HG02884 (cell line): ENCODE data around the gene CORO2B.

ENCODE experiments used
- ATAC-seq: cut with Tn5 transposase; IDR thresholded peaks from one replicate; pipeline ENCODE4 v1.9.1; 2021; ENCODE audit warnings: mild to moderate bottlenecking, moderate library complexity; ENCODE audit not compliant: unreplicated experiment

CORO2B gene

DNA sequence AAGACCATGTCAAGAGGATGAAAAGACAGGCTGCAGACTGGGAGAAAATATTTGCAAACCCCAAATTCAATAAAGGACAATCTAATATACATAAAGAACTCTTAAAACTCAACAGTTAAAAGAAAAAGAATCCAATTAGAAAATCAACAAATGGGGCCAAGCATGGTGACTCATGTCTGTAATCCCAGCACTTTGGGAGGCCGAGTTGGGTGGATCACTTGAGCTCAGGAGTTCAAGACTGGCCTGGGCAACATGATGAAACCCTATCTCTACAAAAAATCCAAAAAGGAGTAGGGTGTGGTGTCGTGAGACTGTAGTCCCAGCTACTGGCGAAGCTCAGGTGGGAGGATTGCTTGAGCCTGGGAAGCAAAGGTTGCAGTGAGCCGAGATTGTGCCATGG, 184.3 kb downstream of the CORO2B start:
- no peak for ATAC-seq

DNA sequence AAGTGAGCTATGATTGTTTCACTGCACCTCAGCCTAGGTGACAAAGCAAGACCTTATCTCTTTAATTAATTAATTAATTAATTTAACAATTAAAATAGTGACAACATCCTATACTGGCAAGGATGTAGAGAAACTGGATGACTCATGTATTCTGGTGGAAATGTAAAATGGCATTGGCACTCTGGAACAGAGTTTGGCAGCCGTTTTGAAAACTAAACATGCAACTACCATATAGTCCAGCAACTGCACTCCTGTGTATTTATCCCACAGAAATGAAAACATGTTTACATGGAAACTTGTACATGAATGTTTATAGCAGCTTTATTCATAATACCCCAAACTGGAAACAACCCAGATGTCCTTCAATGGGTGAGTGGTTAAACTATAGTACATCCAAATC, 185.3 kb downstream of the CORO2B start:
- no peak for ATAC-seq

DNA sequence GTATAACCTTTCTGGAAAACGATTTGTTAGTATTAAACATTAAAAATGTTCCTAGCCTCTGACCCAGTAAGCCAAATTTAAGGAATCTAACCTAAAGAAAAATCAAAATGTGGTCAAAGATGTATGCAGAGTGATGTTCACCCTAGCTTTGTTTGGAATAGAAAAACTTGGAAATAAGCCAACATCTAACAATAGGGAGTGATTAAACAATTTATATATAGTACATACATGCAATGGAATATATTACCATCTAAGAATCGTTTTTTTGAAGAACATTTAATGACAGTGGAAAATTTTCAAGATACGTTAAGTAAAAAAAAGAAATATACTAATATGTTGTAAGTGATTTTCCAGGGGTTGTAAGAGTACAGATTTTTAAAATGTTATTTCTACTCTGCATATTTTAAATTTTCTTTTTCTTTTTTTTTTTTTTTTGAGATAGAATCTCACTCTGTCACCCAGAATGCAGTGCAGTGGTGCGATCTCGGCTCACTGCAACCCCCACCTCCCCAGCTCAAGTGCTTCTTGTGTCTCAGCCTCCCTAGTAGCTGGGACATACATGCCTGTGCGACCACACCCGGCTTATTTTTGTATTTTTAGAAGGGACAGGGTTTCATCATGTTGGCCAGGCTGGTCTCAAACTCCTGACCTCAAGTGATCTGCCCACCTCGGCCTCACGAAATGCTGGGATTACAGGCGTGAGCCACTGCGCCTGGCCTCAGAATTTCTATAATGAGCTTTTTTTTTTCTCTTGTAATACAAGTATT, 187.0 kb downstream of the CORO2B start:
- ATAC-seq: no peak

DNA sequence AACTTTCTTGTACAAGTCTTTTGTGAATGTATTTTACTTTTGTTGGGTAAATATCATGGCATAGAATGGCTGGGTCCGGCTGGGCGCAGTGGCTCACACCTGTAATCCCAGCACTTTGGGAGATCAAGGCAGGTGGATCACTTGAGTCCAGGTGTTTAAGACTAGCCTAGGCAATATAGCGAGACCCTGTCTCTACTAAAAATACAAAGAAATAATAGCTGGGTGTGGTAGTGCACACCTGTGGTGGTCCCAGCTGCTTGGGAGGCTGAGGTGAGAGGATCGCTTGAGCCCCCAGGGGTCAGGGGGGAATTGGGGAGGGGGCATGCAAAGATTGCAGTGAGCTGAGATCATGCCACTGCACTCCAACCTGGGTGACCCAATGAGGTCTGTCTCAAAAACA, 189.0 kb downstream of the CORO2B start:
- ATAC-seq: no peak

DNA sequence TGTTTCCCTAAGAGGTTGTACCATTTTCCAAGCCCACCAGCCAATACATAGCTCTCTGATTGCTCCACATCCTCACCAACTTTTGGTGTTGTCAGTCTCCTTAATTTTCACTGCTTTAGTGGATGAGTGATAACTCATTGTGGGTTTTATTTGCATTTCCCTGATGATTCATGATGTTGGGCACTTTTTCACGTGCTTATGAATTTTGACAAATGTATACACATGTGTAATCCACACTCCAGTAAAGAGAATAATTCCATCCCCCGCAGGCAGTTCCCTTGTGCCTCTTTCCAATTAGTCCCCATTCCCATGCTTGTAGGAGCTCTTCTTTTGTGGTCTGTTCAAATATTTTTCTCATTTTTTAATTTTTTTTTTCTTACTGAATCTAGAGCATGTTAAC, 189.5 kb downstream of the CORO2B start:
- ATAC-seq: no peak

DNA sequence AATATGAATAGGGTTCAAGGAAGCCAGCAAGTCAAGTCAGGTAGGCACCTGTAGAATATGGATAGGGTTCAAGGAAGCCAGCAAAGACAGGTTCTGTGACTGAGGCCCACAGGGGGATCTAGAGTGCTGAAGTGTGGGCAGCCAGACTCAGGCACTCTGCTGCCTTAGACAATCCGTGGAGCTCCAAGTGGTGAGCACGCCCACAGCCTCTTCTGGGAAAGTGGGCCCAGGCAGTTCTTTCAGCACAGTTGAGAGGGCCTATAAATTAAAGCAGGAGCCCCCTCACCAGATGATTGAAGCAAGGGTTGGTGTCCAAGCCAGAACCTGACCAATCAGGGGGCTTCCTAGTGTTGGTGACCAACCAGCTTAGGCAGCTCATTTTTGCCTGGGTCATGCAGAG, 190.9 kb downstream of the CORO2B start:
- no peak for ATAC-seq

DNA sequence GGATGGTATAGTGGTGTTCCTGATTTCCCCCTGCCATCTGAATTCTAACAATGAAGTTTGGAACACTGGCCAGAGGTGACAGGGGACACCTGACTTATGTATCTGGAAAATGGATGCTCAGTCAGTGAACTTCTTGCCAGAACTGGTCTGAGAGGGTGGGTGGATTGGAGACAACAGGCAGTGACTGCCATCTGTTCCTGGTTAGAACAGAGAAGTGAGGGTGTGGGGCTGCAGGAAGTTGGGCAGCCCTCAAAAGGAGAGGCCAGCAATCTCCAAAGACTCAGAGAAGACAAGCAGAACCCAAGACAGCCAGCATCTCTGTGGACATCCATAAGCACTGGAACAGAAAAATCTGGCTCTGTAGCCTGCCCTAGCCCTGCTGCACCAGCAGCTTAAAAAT, 191.4 kb downstream of the CORO2B start:
- ATAC-seq: no peak

DNA sequence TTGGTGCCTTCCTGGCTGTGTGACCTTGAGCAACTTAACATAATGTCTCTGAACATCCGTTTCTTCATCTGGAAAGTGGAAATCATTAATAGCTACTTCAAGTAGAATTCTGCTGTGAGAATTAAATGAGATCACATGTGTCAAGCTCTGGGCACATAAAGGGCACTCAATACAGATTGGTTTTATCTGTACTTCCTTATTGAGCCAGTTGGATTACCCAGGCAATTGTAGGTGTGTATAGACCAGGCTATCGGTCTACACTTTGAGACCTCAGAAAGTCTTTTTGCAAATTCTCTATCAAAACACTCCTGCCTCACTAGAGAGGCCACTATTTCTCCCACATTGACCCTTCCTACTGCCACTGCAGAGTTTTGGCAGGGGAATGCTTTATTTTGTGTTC, 194.2 kb downstream of the CORO2B start:
- ATAC-seq: no peak

DNA sequence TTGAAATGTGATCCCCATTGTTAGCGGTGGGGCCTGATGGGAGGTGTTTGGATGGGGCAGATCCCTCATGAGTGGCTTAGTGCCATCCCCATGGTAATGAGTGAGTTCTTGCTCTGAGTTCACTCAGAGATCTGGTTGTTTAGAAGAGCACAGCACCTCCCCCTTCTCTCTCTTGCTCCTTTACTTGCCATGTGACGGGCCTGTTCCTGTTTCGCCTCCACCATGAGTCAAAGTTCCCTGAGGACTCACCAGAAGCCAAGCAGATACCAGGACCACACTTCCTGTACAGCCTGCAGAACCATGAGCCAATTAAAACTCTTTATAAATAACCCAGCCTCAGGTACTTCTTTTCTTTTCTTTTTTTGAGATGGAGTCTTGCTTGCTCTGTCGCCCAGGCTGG, 195.3 kb downstream of the CORO2B start:
- ATAC-seq: no peak

DNA sequence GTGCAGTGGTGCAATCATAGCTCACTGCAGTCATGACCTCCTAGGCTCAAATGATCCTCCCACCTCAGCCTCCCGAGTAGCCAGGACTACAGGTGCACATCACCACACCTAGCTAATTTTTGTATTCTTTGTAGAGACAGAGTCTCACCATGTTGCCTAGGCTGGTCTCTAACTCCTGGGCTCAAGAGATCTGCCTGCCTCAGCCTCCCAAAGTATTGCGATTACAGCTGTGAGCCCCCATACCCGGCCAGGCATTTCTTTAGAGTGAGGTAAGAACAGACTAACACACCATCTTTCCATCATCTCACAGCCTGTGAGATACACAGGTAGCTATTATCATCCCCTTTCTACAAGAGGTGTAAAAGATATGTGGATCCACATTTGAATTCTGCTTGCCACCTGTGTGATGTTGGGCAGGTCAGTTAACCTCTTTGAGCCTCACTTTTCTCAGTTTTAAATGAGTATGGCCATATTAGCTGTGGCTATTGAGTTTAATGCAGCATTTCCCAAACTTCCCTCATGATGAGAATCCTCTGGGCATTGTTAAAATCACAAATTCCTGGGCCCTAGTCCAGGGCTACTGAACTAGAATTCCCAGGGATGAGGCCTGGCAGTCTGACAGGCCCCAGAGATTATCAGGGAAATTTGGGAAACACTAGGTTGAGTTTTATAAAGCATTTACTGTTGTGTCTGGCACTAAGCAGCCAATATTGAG, 195.9 kb downstream of the CORO2B start:
- ATAC-seq: no peak

DNA sequence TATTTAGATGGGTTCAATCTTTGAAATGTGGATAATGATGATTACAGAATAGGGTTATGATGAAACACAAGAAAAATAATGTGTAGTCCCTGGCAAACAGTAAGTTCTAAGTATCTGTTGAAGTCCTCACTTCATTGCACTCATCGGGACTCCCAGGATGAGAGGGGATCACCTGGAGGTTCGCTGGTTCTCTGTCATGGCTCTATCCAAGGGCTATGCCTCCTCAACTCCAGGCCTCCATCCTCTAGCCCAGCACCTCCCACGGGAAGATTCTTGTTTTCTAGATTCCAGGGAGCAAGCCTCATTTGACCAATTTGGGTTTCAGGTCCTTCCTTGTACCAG, 196.4 kb downstream of the CORO2B start:
- ATAC-seq: no peak

DNA sequence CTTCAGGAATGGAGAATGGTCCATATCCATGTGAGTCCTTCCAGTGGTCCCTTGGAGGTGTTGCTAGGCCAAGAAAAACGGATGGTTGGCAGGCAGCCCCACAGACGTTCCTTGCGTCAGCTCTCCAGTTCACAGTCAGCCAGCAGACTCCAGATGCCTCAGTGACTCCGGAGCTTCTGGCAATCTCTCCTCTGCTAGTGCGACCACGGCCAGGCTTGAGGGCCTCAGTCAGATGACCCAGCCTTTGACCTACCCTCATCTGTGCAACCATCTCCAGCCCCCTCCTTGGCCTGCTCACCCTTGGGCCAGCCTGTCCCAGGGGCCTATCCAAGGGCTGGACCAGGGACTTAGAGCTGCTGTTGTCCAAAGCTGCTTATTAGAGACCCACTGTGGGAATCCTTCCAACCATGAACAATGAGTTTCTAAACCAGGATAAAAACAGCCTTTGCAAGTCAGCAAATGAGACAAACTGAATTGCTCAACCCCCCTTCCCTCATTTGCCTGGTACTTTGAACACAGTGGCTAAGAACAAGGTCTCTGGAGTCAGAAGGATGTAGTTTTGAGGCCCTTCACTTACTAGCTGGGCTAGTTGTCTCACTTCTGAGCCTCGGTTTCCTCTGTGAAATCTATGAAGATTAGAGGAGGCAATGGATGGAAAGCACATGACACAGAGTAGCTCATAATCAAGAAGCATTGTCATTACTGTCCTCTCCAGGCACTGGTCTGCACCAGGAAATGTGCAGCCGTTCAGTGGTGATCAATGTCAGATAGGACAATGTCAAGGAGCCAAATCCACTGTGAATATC, 197.1 kb downstream of the CORO2B start:
- no peak for ATAC-seq

DNA sequence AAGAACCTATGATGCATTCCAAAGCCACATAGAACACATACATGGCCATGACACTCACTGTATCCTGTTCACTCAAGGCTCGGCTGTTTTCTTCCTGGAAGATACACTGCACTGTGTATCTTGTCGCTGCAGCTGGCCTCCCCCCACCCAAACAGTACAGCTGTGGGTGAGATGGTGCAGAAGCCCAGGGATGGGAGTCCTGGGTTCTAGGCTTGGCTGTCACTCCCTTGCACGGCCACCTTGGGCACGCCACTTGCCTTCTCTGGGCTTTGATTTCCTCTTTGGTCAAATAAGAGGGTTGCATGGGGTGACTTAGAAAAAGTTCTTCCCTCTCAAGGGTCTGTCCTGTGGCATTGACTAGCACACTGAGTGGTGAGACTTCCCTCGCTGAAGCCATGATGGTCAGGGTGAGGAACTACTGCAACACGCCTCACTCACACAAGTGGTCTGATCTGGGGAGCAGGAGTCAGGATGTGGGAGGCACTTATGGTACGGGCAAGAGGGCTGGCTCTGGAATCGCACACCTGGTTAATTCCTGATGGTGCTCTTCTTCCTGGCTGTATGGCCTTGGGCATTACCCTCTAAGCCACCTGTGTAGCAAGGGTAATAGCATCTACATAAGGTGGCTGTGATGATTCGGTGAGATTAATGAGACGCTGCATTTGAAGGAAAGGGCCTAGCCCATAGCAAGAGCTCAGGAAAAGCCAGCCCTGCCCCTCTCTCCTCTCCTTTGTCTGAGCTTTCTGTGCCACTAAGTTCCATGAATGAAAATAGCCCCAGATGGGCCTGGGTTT, 197.9 kb downstream of the CORO2B start:
- no peak for ATAC-seq
